GM12864 (cell line): Measurements from ENCODE around the gene SGO1.

Experiments
- DNase-seq: peaks from one replicate; pipeline ENCODE4 v3.0.0-alpha.2; 2011; ENCODE audit warnings: low read depth
- H3K4me3 ChIP-seq: 2 replicates; pipeline ENCODE4 v1.5.1; 2011; ENCODE audit warnings: mild to moderate bottlenecking, low read depth, low read length, control low read depth
- CTCF ChIP-seq: IDR thresholded peaks from 2 replicates; pipeline ENCODE4 v1.5.1; 2011; ENCODE audit warnings: low read depth, mild to moderate bottlenecking, moderate library complexity, low read length, control low read depth, inconsistent platforms; ENCODE audit errors: missing control alignments

Gene SGO1

GRCh38 chr3:20154928-20155327 lies 31.1 kb downstream of the SGO1 start:
- no peak for TF ChIP-seq CTCF
- H3K4me3 ChIP-seq: no peak overlapping the region
- no peak for DNase-seq

- no peak for DNase-seq
- no peak for TF ChIP-seq CTCF
- H3K4me3 ChIP-seq: no peak overlapping the region
These were observed 31.9 kb downstream of the SGO1 start for GRCh38 chr3:20154078-20154477.

GRCh38 chr3:20148466-20148865 lies 37.5 kb downstream of the SGO1 start:
- no peak overlapping the region for H3K4me3 ChIP-seq
- TF ChIP-seq CTCF: no peak
- no peak for DNase-seq

GRCh38 chr3:20147361-20147760 lies 38.6 kb downstream of the SGO1 start:
- no peak for TF ChIP-seq CTCF
- no peak for DNase-seq
- no peak overlapping the region for H3K4me3 ChIP-seq

- no peak overlapping the region for H3K4me3 ChIP-seq
- no peak for TF ChIP-seq CTCF
- no peak for DNase-seq
These were observed 39.7 kb downstream of the SGO1 start for GRCh38 chr3:20146301-20146700.

- H3K4me3 ChIP-seq: no peak overlapping the region
- DNase-seq: no peak
- TF ChIP-seq CTCF: no peak
These were observed 40.1 kb downstream of the SGO1 start for GRCh38 chr3:20145874-20146273.

- no peak for TF ChIP-seq CTCF
- DNase-seq: no peak
- H3K4me3 ChIP-seq: no peak overlapping the region
These were observed 42.5 kb downstream of the SGO1 start for GRCh38 chr3:20143519-20143918.
